ENCODE measurements around the gene HCN2.

- TF ChIP-seq CTCF (IDR thresholded peaks at IDR 0.05): no peak
- TF ChIP-seq POLR2A (IDR thresholded peaks at IDR 0.05): no peak
Measured at GRCh38 chr19:650121-650520, 60.4 kb downstream of the HCN2 start.
